PC-3 (cell line): ENCODE results near the gene FAF2.

Experiments
- EZH2 ChIP-seq: fragments of 300-600 bp; sonication (generic); IDR thresholded peaks from one replicate; pipeline ENCODE4 v1.6.1; 2017; ENCODE audit warnings: antibody characterized with exemption, mild to moderate bottlenecking, low read length; ENCODE audit not compliant: unreplicated experiment
- EZH2phosphoT487 ChIP-seq: fragments of 300-600 bp; sonication (generic); IDR thresholded peaks from 2 replicates; pipeline ENCODE4 v1.6.1; 2018; ENCODE audit warnings: mild to moderate bottlenecking, antibody characterized with exemption, low read length, borderline replicate concordance
- TF ChIP-seq, protein P1 (sequence below): fragments of 300-600 bp; sonication (generic); conservative IDR thresholded peaks from 2 replicates; pipeline ENCODE4 v1.5.1; 2017; ENCODE audit warnings: antibody characterized with exemption, low read depth, mild to moderate bottlenecking, low read length

DNA sequence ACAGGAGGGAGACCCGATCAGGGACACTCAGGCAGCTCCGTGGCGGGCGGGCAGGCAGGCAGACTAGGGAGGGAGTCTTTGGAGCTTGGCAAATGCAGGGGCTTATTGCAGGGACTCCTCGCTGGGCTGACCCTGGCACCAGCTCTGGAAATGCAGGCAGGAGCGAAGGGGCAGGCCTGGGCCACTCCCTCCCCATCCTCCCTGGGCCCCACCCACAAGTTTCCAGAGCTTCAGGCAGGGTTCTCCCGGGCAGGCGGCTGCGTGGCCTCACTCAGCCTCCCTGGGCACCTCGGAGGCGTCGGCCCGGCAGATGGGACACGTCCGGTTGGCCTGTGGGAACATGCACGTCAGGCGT, 80.6 kb downstream of the FAF2 start:
- TF ChIP-seq, protein P1, sequence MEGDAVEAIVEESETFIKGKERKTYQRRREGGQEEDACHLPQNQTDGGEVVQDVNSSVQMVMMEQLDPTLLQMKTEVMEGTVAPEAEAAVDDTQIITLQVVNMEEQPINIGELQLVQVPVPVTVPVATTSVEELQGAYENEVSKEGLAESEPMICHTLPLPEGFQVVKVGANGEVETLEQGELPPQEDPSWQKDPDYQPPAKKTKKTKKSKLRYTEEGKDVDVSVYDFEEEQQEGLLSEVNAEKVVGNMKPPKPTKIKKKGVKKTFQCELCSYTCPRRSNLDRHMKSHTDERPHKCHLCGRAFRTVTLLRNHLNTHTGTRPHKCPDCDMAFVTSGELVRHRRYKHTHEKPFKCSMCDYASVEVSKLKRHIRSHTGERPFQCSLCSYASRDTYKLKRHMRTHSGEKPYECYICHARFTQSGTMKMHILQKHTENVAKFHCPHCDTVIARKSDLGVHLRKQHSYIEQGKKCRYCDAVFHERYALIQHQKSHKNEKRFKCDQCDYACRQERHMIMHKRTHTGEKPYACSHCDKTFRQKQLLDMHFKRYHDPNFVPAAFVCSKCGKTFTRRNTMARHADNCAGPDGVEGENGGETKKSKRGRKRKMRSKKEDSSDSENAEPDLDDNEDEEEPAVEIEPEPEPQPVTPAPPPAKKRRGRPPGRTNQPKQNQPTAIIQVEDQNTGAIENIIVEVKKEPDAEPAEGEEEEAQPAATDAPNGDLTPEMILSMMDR = no peak
- TF ChIP-seq EZH2phosphoT487 (no peak), EZH2 (no peak)
